ENCODE measurements around the gene LST1.

- TF ChIP-seq KDM5A (IDR thresholded peaks at IDR 0.05; ENCODE audit: low read length) (no peak), CTCF (IDR thresholded peaks at IDR 0.05; ENCODE audit: control extremely low read depth in 1 of 3, insufficient read depth in 1 of 3, low read depth in 1 of 3, low read length in 3 of 3) (no peak), POLR2A (IDR thresholded peaks at IDR 0.05; ENCODE audit: control extremely low read depth in 1 of 2, low read depth in 2 of 2, low read length in 2 of 2) (no peak), MAFK (IDR thresholded peaks at IDR 0.05; ENCODE audit: low read depth, low read length) (no peak), YY1 (IDR thresholded peaks at IDR 0.05; ENCODE audit: low read depth, low read length) (no peak), POLR2AphosphoS5 (IDR thresholded peaks at IDR 0.05; ENCODE audit: low read depth, low read length) (no peak), CHD2 (IDR thresholded peaks at IDR 0.05; ENCODE audit: low read length) (no peak), CBX5 (IDR thresholded peaks at IDR 0.05; ENCODE audit: low read depth, low read length) (no peak)
Observed at GRCh38 chr6:31543639-31544038, 42.4 kb upstream of the LST1 start.
